K562 (cell line): Measurements from ENCODE around the gene PPP4R4. TPM values are rescaled to one million over a fixed set of nuclear protein-coding genes. Genes with fewer than 3 reads are reported as not detected.

Experiments
- ATAC-seq: fragments of 200-7000 bp; cut with Tn5 transposase; 3 replicates; pipeline ENCODE4 v1.9.1; 2020; ENCODE audit warnings: moderate library complexity
- BruUV-seq: library from RNA; stranded (reverse); fragments of 400-500 nt; replicated peaks from 2 replicates; lab custom pipeline; 2021; lab: Mats Ljungman, UMichigan
- CTCF ChIA-PET: fragments of 300-600 bp; formaldehyde crosslinking; extraction: SDS; loops from one replicate; lab custom pipeline; 2021; ENCODE audit warnings: low intra/inter-chr PET ratio; lab: Yijun Ruan, JAX
- POLR2A ChIA-PET: fragments of 300-600, 350-650 bp; sonication (Branson Sonifier 250); formaldehyde crosslinking; extraction: SDS; loops from one replicate; lab custom pipeline; 2021; ENCODE audit warnings: antibody characterized with exemption, inconsistent platforms; lab: Yijun Ruan, JAX
- DNase-seq, 4 experiments: peaks; one replicate each; pipeline versions ENCODE4 v3.0.0 to v3.0.0-alpha.2; 2011 to 2018; ENCODE audit warnings: low spot score in 3 of 4, mixed read lengths in 3 of 4; ENCODE audit errors: extremely low read depth in 1 of 4
- FAIRE-seq: peaks from 2 replicates; lab custom pipeline; 2011; peaks lifted over from hg19 to GRCh38; lab: Jason Lieb, UNC
- H2AFZ ChIP-seq: 2 replicates; pipeline ENCODE4 v1.6.0; 2011; ENCODE audit warnings: low read depth, low read length, control low read depth, inconsistent platforms
- H3K27ac ChIP-seq: fragments of 200-600 bp; 3 replicates; pipeline ENCODE4 v1.8.0; 2011; ENCODE audit warnings: low read depth, mild to moderate bottlenecking, control low read depth, inconsistent platforms, low read length, moderate library complexity, mixed read lengths; ENCODE audit errors: extremely low read depth
- H3K27me3 ChIP-seq, 2 experiments: fragments of 300-600 bp in 1 of 2; 2 replicates in 1 of 2; 3 replicates in 1 of 2; pipeline versions ENCODE4 v1.6.0 to v1.8.0; 2011; ENCODE audit warnings: inconsistent platforms in 2 of 2, low read length in 2 of 2, mild to moderate bottlenecking in 1 of 2, mixed read lengths in 1 of 2, moderate library complexity in 1 of 2; ENCODE audit not compliant: control insufficient read depth in 2 of 2, insufficient read depth in 2 of 2
- H3K36me3 ChIP-seq: fragments of 300-600 bp; 3 replicates; pipeline ENCODE4 v1.8.0; 2011; ENCODE audit warnings: mild to moderate bottlenecking, low read length, inconsistent platforms; ENCODE audit not compliant: control insufficient read depth, insufficient read depth
- H3K4me1 ChIP-seq, 2 experiments: fragments of 200-600 bp in 1 of 2; replicated peaks in 1 of 2; 2 replicates in 1 of 2; 3 replicates in 1 of 2; pipeline versions ENCODE4 v1.5.1 to v1.8.0; 2011; ENCODE audit warnings: inconsistent platforms in 2 of 2, low read length in 2 of 2, mild to moderate bottlenecking in 1 of 2, mixed read lengths in 1 of 2, moderate library complexity in 1 of 2; ENCODE audit not compliant: control insufficient read depth in 2 of 2, insufficient read depth in 2 of 2
- H3K4me2 ChIP-seq: 2 replicates; pipeline ENCODE4 v1.6.1; 2011; ENCODE audit warnings: low read length, control low read depth, inconsistent platforms, mixed read lengths; ENCODE audit not compliant: insufficient read depth
- H3K4me3 ChIP-seq: fragments of 200-600 bp; sonication (generic), shearing (Covaris generic); 2 replicates; pipeline ENCODE4 v1.5.1; 2016; ENCODE audit warnings: control low read depth, inconsistent platforms
- H3K79me2 ChIP-seq: fragments of 200-600 bp; 3 replicates; pipeline ENCODE4 v1.8.0; 2011; ENCODE audit warnings: low read length, inconsistent platforms; ENCODE audit not compliant: control insufficient read depth, insufficient read depth
- H3K9ac ChIP-seq, 2 experiments: 2 replicates each; pipeline versions ENCODE4 v1.6.0 to v1.6.1; 2011; ENCODE audit warnings: low read depth in 2 of 2, low read length in 2 of 2, control low read depth in 1 of 2, inconsistent platforms in 1 of 2, mild to moderate bottlenecking in 1 of 2, mixed read lengths in 1 of 2; ENCODE audit not compliant: insufficient read depth in 1 of 2
- H3K9me1 ChIP-seq: one replicate; pipeline ENCODE4 v1.6.0; 2011; ENCODE audit warnings: inconsistent platforms, mild to moderate bottlenecking, low read length, moderate library complexity; ENCODE audit not compliant: control insufficient read depth, insufficient read depth
- H3K9me3 ChIP-seq: replicated peaks from 2 replicates; pipeline ENCODE4 v1.5.1; 2011; ENCODE audit warnings: low read depth, low read length, inconsistent platforms; ENCODE audit not compliant: control insufficient read depth, insufficient read depth
- H4K20me1 ChIP-seq: replicated peaks from 2 replicates; pipeline ENCODE4 v1.6.1; 2011; ENCODE audit warnings: low read length, inconsistent platforms, mixed read lengths; ENCODE audit not compliant: control insufficient read depth, insufficient read depth
- ARNT ChIP-seq, 2 experiments: fragments of 450-650 bp; IDR thresholded peaks; 2 replicates each; pipeline ENCODE4 v1.6.1; 2016; ENCODE audit warnings: mild to moderate bottlenecking in 1 of 2
- CC2D1A ChIP-seq: fragments of 450-650 bp; IDR thresholded peaks from 2 replicates; pipeline ENCODE4 v1.6.1; 2017; ENCODE audit warnings: mild to moderate bottlenecking
- DMBX1 ChIP-seq: fragments of 250-450 bp; sonication (Bioruptor Pico); IDR thresholded peaks from 2 replicates; pipeline ENCODE4 v1.8.0; 2022; ENCODE audit warnings: inconsistent platforms, mild to moderate bottlenecking, moderate library complexity, borderline replicate concordance
- DNMT1 ChIP-seq: fragments of 450-650 bp; IDR thresholded peaks from 2 replicates; pipeline ENCODE4 v1.6.1; 2016; ENCODE audit warnings: antibody characterized with exemption, mild to moderate bottlenecking
- EHMT2 ChIP-seq: fragments of 450-650 bp; IDR thresholded peaks from 2 replicates; pipeline ENCODE4 v1.6.1; 2018; ENCODE audit warnings: antibody characterized with exemption
- KLF6 ChIP-seq: fragments of 250-450 bp; sonication (Bioruptor Pico); IDR thresholded peaks from 2 replicates; pipeline ENCODE4 v1.4.0; 2020; ENCODE audit warnings: mild to moderate bottlenecking, moderate library complexity, borderline replicate concordance
- MBD2 ChIP-seq: sonication (generic); IDR thresholded peaks from 2 replicates; pipeline ENCODE4 v1.6.1; 2016; ENCODE audit warnings: low read depth, borderline replicate concordance
- MCM5 ChIP-seq: fragments of 450-650 bp; IDR thresholded peaks from 2 replicates; pipeline ENCODE4 v1.6.1; 2016; ENCODE audit warnings: low read depth
- RCOR1 ChIP-seq, 2 experiments: IDR thresholded peaks; 2 replicates each; pipeline ENCODE4 v1.6.1; 2012; ENCODE audit warnings: low read depth in 2 of 2, low read length in 2 of 2, borderline replicate concordance in 1 of 2, improper control_type of control experiment in 1 of 2
- SMAD3 ChIP-seq: fragments of 450-650 bp; formaldehyde crosslinking; conservative IDR thresholded peaks from 2 replicates; pipeline ENCODE4 v1.4.0; 2020; ENCODE audit warnings: mild to moderate bottlenecking
- STAT5B ChIP-seq: fragments of 250-450 bp; sonication (Bioruptor Pico); IDR thresholded peaks from 2 replicates; pipeline ENCODE4 v1.8.0; 2021; ENCODE audit warnings: mild to moderate bottlenecking, inconsistent platforms
- ZFP1 ChIP-seq: fragments of 450-650 bp; formaldehyde crosslinking; IDR thresholded peaks from 2 replicates; pipeline ENCODE4 v1.4.0; 2020; ENCODE audit warnings: mild to moderate bottlenecking, mixed read lengths
- ZNF140 ChIP-seq: fragments of 250-450 bp; sonication (Bioruptor Pico); IDR thresholded peaks from 2 replicates; pipeline ENCODE4 v1.8.0; 2021; ENCODE audit warnings: moderate library complexity, mild to moderate bottlenecking, inconsistent platforms
- WGBS: fragments of 100-300 bp; shearing (Covaris generic); methylation state at CpG from one replicate; pipeline ENCODE4 v1.1.6; 2016; ENCODE audit warnings: low coverage, mixed read lengths; ENCODE audit not compliant: insufficient coverage; ENCODE audit errors: missing lambda C conversion rate; 5-methylcytosine and 5-hydroxymethylcytosine counted together
- in situ Hi-C: fragments of 300-500 bp; cut with MboI; formaldehyde crosslinking; loops from 4 replicates; pipeline ENCODE4 v1.15.0; 2018; ENCODE audit warnings: inconsistent platforms, mixed read lengths
- intact Hi-C: fragments of 100-400 bp; cut with micrococcal nuclease; formaldehyde crosslinking; loops from 2 replicates; pipeline ENCODE4 v1.14.2; 2022
- polyA plus RNA-seq, 8 experiments: library from polyadenylated mRNA; depleted of rRNA in 4 of 8; stranded (reverse) in 5 of 8; unstranded in 3 of 8; fragments of >200 nt; fragmentation: Nextera tagmentation in 2 of 8; fragmentation: Illumina TruSeq in 1 of 8; extraction: Ambion mirVana in 2 of 8; extraction: Trizol in 1 of 8; gene quantifications; 2 replicates each; pipeline versions ENCODE4 v1.2.1 to v1.2.3, GENCODE V29; 2011 to 2014; ENCODE audit warnings: inconsistent platforms in 1 of 8, missing spikeins in 1 of 8
- total RNA-seq, 7 experiments: library from RNA; depleted of rRNA in 6 of 7; stranded (reverse); fragments of >200 nt in 6 of 7; fragmentation: Illumina TruSeq in 2 of 7; extraction: Trizol in 2 of 7; gene quantifications; 2 replicates each; pipeline versions ENCODE4 v1.2.1 to v1.2.3, GENCODE V29; 2011 to 2021; ENCODE audit warnings: low replicate concordance in 1 of 7
- TF ChIP-seq, protein P1 (sequence below): fragments of 200-800 bp; sonication (Bioruptor generic); IDR thresholded peaks from 2 replicates; pipeline ENCODE4 v1.6.1; 2016; ENCODE audit warnings: missing genetic modification characterization, missing compliant biosample characterization
- TF ChIP-seq, protein P2 (sequence below): fragments of 250-450 bp; sonication (Bioruptor Pico); IDR thresholded peaks from 2 replicates; pipeline ENCODE4 v1.5.0; 2021

The PPP4R4 gene
- total and polyA plus RNA-seq, 9 of the 15 experiments (the other 6 are each of a cell fraction or from before 2014, with no cell fraction given), result 0.11 to 0.26 TPM; not detected in 7

DNA sequence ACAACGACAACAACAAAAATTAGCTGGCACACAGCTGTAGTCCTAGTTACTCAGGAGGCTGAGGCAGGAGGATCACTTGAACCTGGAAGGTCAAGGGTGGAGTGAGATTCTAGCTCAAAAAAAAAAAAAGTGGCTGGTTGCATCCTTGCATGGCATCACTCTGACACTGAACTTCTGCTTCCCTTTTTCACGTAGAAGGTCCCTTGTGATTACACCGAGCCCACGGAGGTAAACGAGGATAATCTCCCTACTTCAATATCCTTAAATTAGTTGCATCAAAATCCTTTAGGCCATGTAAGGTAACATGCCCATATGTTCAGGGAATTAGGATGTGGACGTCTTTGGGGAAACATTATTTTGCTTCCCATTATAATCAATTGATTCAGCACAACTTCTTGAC, 4.0 kb upstream of the PPP4R4 start:
- intact Hi-C loops, result no loop called here
- H4K20me1 ChIP-seq, result no peaks in the 10 kb centered on the region
- H3K27me3 ChIP-seq, result peaks cover 0 to 11% of the 10 kb centered on the region in 2 experiments; a peak in 3 of 5 replicates
- H3K4me3 ChIP-seq, result no peak overlapping the region
- no peak overlapping the region for H3K9ac ChIP-seq
- POLR2A ChIA-PET, result interaction anchor here (0.6 to 0.7 kb wide), 3 partner anchors 24 to 101 kb away, joined by 3 read pairs; no protein-coding TSS in a partner anchor
- FAIRE-seq (no peak), DNase-seq (no peak), ATAC-seq (no peak)
- no TSS peak for BruUV-seq
- 0% methylated on average over 5 of the region's 6 CpGs for WGBS
- in situ Hi-C loops, result no loop called here
- H3K9me3 ChIP-seq, result no peaks in the 10 kb centered on the region
- CTCF ChIA-PET, result no interaction called here
- H3K9me1 ChIP-seq, result no peaks in the 10 kb centered on the region
- no peaks in the 10 kb centered on the region for H3K79me2 ChIP-seq
- no peak overlapping the region for H3K27ac ChIP-seq
- no peaks in the 10 kb centered on the region for H3K36me3 ChIP-seq
- H2AFZ ChIP-seq, result no peak overlapping the region
- H3K4me2 ChIP-seq, result no peak overlapping the region
- peaks cover 0 to 15% of the 10 kb centered on the region in 2 experiments; a peak in 2 of 5 replicates for H3K4me1 ChIP-seq
- TF ChIP-seq DNMT1 (no peak), DMBX1 (CRISPR knock-in tag) (no peak), KLF6 (no peak), ARNT (IDR thresholded peaks at IDR 0.05) (no peak), SMAD3 (CRISPR knock-in tag) (no peak), MCM5 (no peak), CC2D1A (no peak), MBD2 (no peak), ZNF140 (CRISPR knock-in tag) (no peak), ZFP1 (CRISPR knock-in tag) (no peak), RCOR1 (IDR thresholded peaks at IDR 0.05; ENCODE audit: borderline replicate concordance in 1 of 2, low read depth in 2 of 2, low read length in 2 of 2) (no peak), STAT5B (CRISPR knock-in tag) (no peak), EHMT2 (no peak)
- TF ChIP-seq, protein P1, sequence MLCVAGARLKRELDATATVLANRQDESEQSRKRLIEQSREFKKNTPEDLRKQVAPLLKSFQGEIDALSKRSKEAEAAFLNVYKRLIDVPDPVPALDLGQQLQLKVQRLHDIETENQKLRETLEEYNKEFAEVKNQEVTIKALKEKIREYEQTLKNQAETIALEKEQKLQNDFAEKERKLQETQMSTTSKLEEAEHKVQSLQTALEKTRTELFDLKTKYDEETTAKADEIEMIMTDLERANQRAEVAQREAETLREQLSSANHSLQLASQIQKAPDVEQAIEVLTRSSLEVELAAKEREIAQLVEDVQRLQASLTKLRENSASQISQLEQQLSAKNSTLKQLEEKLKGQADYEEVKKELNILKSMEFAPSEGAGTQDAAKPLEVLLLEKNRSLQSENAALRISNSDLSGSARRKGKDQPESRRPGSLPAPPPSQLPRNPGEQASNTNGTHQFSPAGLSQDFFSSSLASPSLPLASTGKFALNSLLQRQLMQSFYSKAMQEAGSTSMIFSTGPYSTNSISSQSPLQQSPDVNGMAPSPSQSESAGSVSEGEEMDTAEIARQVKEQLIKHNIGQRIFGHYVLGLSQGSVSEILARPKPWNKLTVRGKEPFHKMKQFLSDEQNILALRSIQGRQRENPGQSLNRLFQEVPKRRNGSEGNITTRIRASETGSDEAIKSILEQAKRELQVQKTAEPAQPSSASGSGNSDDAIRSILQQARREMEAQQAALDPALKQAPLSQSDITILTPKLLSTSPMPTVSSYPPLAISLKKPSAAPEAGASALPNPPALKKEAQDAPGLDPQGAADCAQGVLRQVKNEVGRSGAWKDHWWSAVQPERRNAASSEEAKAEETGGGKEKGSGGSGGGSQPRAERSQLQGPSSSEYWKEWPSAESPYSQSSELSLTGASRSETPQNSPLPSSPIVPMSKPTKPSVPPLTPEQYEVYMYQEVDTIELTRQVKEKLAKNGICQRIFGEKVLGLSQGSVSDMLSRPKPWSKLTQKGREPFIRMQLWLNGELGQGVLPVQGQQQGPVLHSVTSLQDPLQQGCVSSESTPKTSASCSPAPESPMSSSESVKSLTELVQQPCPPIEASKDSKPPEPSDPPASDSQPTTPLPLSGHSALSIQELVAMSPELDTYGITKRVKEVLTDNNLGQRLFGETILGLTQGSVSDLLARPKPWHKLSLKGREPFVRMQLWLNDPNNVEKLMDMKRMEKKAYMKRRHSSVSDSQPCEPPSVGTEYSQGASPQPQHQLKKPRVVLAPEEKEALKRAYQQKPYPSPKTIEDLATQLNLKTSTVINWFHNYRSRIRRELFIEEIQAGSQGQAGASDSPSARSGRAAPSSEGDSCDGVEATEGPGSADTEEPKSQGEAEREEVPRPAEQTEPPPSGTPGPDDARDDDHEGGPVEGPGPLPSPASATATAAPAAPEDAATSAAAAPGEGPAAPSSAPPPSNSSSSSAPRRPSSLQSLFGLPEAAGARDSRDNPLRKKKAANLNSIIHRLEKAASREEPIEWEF (CRISPR knock-in tag), result no peak
- TF ChIP-seq, protein P2, sequence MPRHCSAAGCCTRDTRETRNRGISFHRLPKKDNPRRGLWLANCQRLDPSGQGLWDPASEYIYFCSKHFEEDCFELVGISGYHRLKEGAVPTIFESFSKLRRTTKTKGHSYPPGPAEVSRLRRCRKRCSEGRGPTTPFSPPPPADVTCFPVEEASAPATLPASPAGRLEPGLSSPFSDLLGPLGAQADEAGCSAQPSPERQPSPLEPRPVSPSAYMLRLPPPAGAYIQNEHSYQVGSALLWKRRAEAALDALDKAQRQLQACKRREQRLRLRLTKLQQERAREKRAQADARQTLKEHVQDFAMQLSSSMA (CRISPR knock-in tag), result no peak
